Breast epithelium (tissue), 4 donors: Measurements from ENCODE around the gene FBXW9. TPM values are rescaled to one million over a fixed set of nuclear protein-coding genes. Genes with fewer than 3 reads are reported as not detected.

Source experiments
- DNase-seq, 2 donors: peaks; one replicate each; pipeline ENCODE4 v3.0.0-alpha.2; 2019; ENCODE audit warnings: low spot score in 2 of 2
- H3K27ac ChIP-seq, 2 donors: fragments of 200-600 bp; sonication (generic) in 1 of 2; one replicate each; pipeline ENCODE4 v1.5.1; 2016 to 2019; ENCODE audit warnings: mild to moderate bottlenecking in 1 of 2
- H3K27me3 ChIP-seq, 2 donors: fragments of 200-600 bp; sonication (generic) in 1 of 2; one replicate each; pipeline versions ENCODE4 v1.5.1 to v1.6.0; 2017 to 2019; ENCODE audit warnings: control low read depth in 1 of 2, mild to moderate bottlenecking in 1 of 2
- H3K36me3 ChIP-seq: fragments of 200-600 bp; one replicate; pipeline ENCODE4 v1.5.1; 2019
- H3K4me1 ChIP-seq, 2 donors: fragments of 200-600 bp; sonication (generic); one replicate each; pipeline ENCODE4 v1.5.1; 2016 to 2019; ENCODE audit warnings: control low read depth in 1 of 2
- H3K4me3 ChIP-seq, 3 donors: fragments of 200-600 bp; sonication (generic); 1 replicate in 2 of 3; 2 replicates in 1 of 3; pipeline ENCODE4 v1.5.1; 2016 to 2019; ENCODE audit warnings: mild to moderate bottlenecking in 3 of 3, moderate library complexity in 2 of 3
- H3K9me3 ChIP-seq, 2 donors: fragments of 200-600 bp; sonication (generic) in 1 of 2; one replicate each; pipeline ENCODE4 v1.5.1; 2016 to 2019; ENCODE audit warnings: control low read depth in 1 of 2
- CTCF ChIP-seq, 3 donors: fragments of 450-650 bp; IDR thresholded peaks; one replicate each; pipeline ENCODE4 v1.5.1; 2016 to 2017; ENCODE audit warnings: antibody characterized with exemption in 3 of 3, mild to moderate bottlenecking in 3 of 3, moderate library complexity in 3 of 3
- POLR2A ChIP-seq: fragments of 450-650 bp; IDR thresholded peaks from one replicate; pipeline ENCODE4 v1.6.1; 2016; ENCODE audit warnings: antibody characterized with exemption, mild to moderate bottlenecking, moderate library complexity
- POLR2AphosphoS5 ChIP-seq, 3 donors: sonication (generic); formaldehyde crosslinking; IDR thresholded peaks; one replicate each; pipeline ENCODE4 v1.6.1; 2017; ENCODE audit warnings: antibody characterized with exemption in 3 of 3
- intact Hi-C: fragments of 100-400 bp; cut with DNase I; formaldehyde crosslinking; loops from one replicate; pipeline ENCODE4 v1.15.1; 2023; ENCODE audit warnings: low total_unique reads
- total RNA-seq, 3 donors: library from RNA; depleted of rRNA; stranded (reverse); fragments of >200 nt; gene quantifications; one replicate each; pipeline ENCODE4 v1.1.0, GENCODE V29; 2016

Gene FBXW9
- total RNA-seq, 3 donors from 2014 or later: 4.8 to 13.8 (median 8.5) TPM

DNA sequence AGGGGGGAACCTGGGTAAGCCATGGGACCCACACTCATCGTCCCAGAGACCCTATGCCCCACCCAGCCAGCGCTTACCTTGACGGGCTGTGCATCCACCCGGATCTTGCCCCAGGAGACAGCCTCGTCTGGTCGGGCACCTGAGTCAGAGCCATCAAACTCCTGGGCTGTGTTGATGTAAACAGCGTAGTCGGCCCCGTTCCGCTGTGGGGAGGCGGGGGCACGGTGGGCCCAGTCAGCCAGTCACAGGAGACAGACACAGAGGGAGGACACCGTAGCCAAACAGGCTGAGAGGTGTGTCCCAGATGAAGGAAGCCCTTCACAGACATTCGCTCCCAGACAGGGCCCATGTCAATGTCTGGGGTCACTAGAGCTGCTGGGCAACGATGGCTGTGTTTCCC is 20.5 kb downstream of the FBXW9 start:
- Histone ChIP-seq H3K4me3 (no peak overlapping the region), H3K27me3 (no peaks in the 10 kb centered on the region), H3K27ac (no peak overlapping the region), H3K4me1 (no peaks in the 10 kb centered on the region), H3K36me3 (peaks cover 3% of the 10 kb centered on the region), H3K9me3 (no peaks in the 10 kb centered on the region)
- no peak for DNase-seq
- intact Hi-C loops: no loop called here
- no peak for TF ChIP-seq POLR2AphosphoS5 (IDR thresholded peaks at IDR 0.05)
- no peak for TF ChIP-seq CTCF (IDR thresholded peaks at IDR 0.05)
- no peak for TF ChIP-seq POLR2A

GRCh38 chr19:12675399-12675798 is 21.0 kb downstream of the FBXW9 start:
- Histone ChIP-seq H3K27me3 (no peaks in the 10 kb centered on the region), H3K4me3 (no peak overlapping the region), H3K36me3 (peaks cover 3% of the 10 kb centered on the region), H3K4me1 (peaks cover 2 to 4% of the 10 kb centered on the region in 2 donors), H3K9me3 (no peaks in the 10 kb centered on the region), H3K27ac (no peak overlapping the region)
- no peak for TF ChIP-seq POLR2A
- no peak for TF ChIP-seq POLR2AphosphoS5 (IDR thresholded peaks at IDR 0.05)
- no peak for TF ChIP-seq CTCF (IDR thresholded peaks at IDR 0.05)
- intact Hi-C loops: no loop called here
- DNase-seq: no peak

DNA sequence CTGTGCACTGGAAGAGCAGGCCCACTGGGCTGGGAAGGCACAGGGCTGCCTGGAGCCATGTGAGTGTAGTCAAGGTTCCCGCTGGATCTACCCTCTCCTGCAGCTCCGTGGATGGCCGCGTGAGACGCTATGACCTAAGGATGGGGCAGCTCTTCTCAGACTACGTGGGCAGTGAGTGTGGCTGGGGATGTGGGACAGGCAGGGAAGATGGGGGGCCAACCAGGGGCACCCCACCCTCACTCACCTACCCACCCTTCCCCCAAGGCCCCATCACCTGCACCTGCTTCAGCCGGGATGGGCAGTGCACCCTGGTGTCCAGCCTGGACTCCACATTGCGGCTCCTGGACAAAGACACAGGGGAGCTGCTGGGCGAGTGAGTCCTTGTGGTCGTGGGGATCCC is 23.7 kb downstream of the FBXW9 start:
- H3K27ac ChIP-seq: no peak overlapping the region
- no peaks in the 10 kb centered on the region for H3K9me3 ChIP-seq
- no peak for TF ChIP-seq POLR2A
- TF ChIP-seq POLR2AphosphoS5 (IDR thresholded peaks at IDR 0.05): no peak
- TF ChIP-seq CTCF (IDR thresholded peaks at IDR 0.05): no peak
- intact Hi-C loops: no loop called here
- peaks cover 11 to 14% of the 10 kb centered on the region in 2 donors for H3K4me1 ChIP-seq
- H3K4me3 ChIP-seq: no peak overlapping the region
- DNase-seq: no peak
- H3K27me3 ChIP-seq: no peaks in the 10 kb centered on the region
- H3K36me3 ChIP-seq: peaks cover 3% of the 10 kb centered on the region

GRCh38 chr19:12670159-12670928 is 26.1 kb downstream of the FBXW9 start:
- no peak for DNase-seq
- Histone ChIP-seq H3K9me3 (no peaks in the 10 kb centered on the region), H3K4me3 (peak overlapping the region; percentile 89 to 97 (median 90)), H3K27me3 (no peaks in the 10 kb centered on the region), H3K36me3 (peaks cover 3% of the 10 kb centered on the region), H3K27ac (peak overlapping the region; percentile 96 to 97), H3K4me1 (peaks cover 13 to 22% of the 10 kb centered on the region in 2 donors)
- intact Hi-C loops: no loop called here
- TF ChIP-seq POLR2AphosphoS5 (IDR thresholded peaks at IDR 0.05): no peak
- no peak for TF ChIP-seq POLR2A
- no peak for TF ChIP-seq CTCF (IDR thresholded peaks at IDR 0.05)

DNA sequence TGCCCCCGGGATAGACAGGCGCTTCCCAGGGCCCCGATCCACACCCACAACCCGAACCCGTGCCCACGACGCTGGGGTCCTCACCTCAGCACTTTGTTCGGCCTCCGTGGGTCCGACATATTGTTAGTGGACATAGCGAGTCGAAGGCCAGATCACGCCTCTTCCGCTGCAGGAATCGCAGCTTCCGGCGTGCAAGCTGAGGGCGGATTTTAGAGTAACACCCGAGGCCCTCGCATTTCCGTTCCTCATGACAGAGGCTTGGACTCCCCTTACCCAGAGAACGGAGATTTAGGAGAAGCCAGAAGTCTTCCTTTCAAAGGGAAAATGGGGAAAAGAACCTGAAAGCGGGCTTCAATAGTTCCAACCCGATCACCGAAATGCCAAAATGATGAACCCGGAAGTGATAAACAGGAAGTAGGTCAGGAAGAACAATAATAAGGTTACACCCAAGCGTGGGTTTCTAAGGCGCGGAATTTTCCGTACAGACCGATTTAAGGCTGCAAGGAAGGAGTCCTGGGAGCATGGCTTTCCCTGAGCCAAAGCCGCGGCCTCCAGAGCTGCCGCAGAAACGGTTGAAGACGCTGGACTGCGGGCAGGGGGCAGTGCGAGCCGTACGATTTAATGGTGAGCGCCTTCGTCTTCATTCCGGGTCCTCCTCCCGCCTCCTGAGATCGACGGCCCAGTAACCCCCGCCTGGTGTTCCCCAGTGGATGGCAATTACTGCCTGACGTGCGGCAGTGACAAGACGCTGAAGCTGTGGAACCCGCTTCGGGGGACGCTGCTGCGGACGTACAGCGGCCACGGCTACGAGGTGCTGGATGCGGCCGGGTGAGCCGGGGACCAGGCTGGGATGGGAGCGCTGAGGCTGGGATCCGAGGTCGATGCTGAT is 26.9 kb downstream of the FBXW9 start:
- intact Hi-C loops: no loop called here
- peaks cover 13 to 22% of the 10 kb centered on the region in 2 donors for H3K4me1 ChIP-seq
- peak overlapping the region; percentile 96 to 97 for H3K27ac ChIP-seq
- peak; percentile 73 to 79 for DNase-seq
- TF ChIP-seq CTCF (IDR thresholded peaks at IDR 0.05) (no peak), POLR2AphosphoS5 (IDR thresholded peaks at IDR 0.05) (peak; percentile 61 to 87 (median 87)), POLR2A (peak; percentile 37)
- peaks cover 3% of the 10 kb centered on the region for H3K36me3 ChIP-seq
- H3K9me3 ChIP-seq: no peaks in the 10 kb centered on the region
- no peaks in the 10 kb centered on the region for H3K27me3 ChIP-seq
- H3K4me3 ChIP-seq: peak overlapping the region; percentile 89 to 97 (median 90)
